K562 (cell line): ENCODE data around the gene CDC20. TPM values are rescaled to one million over a fixed set of nuclear protein-coding genes. Genes with fewer than 3 reads are reported as not detected.
A peak's percentile ranks its signal among the peaks of the same experiment; 100 is the strongest.

ENCODE experiments used
- ATAC-seq: fragments of 200-7000 bp; cut with Tn5 transposase; 3 replicates; pipeline ENCODE4 v1.9.1; 2020; ENCODE audit warnings: moderate library complexity
- Bru-seq: library from RNA; stranded (reverse); fragments of 400-500 nt; gene quantifications from one replicate; lab custom pipeline; 2021; lab: Mats Ljungman, UMichigan
- BruChase-seq, 2 experiments: library from RNA; stranded (reverse); fragments of 400-500 nt; gene quantifications; one replicate each; lab custom pipeline; 2021; lab: Mats Ljungman, UMichigan
- BruUV-seq: library from RNA; stranded (reverse); fragments of 400-500 nt; replicated peaks from 2 replicates; lab custom pipeline; 2021; lab: Mats Ljungman, UMichigan
- CTCF ChIA-PET: fragments of 300-600 bp; formaldehyde crosslinking; extraction: SDS; loops from one replicate; lab custom pipeline; 2021; ENCODE audit warnings: low intra/inter-chr PET ratio; lab: Yijun Ruan, JAX
- POLR2A ChIA-PET: fragments of 300-600, 350-650 bp; sonication (Branson Sonifier 250); formaldehyde crosslinking; extraction: SDS; loops from one replicate; lab custom pipeline; 2021; ENCODE audit warnings: antibody characterized with exemption, inconsistent platforms; lab: Yijun Ruan, JAX
- DNase-seq, 4 experiments: peaks; one replicate each; pipeline versions ENCODE4 v3.0.0 to v3.0.0-alpha.2; 2011 to 2018; ENCODE audit warnings: low spot score in 3 of 4, mixed read lengths in 3 of 4; ENCODE audit errors: extremely low read depth in 1 of 4
- FAIRE-seq: peaks from 2 replicates; lab custom pipeline; 2011; peaks lifted over from hg19 to GRCh38; lab: Jason Lieb, UNC
- H2AFZ ChIP-seq: 2 replicates; pipeline ENCODE4 v1.6.0; 2011; ENCODE audit warnings: low read depth, low read length, control low read depth, inconsistent platforms
- H3K27ac ChIP-seq: fragments of 200-600 bp; 3 replicates; pipeline ENCODE4 v1.8.0; 2011; ENCODE audit warnings: low read depth, mild to moderate bottlenecking, control low read depth, inconsistent platforms, low read length, moderate library complexity, mixed read lengths; ENCODE audit errors: extremely low read depth
- H3K27me3 ChIP-seq, 2 experiments: fragments of 300-600 bp in 1 of 2; 2 replicates in 1 of 2; 3 replicates in 1 of 2; pipeline versions ENCODE4 v1.6.0 to v1.8.0; 2011; ENCODE audit warnings: inconsistent platforms in 2 of 2, low read length in 2 of 2, mild to moderate bottlenecking in 1 of 2, mixed read lengths in 1 of 2, moderate library complexity in 1 of 2; ENCODE audit not compliant: control insufficient read depth in 2 of 2, insufficient read depth in 2 of 2
- H3K36me3 ChIP-seq: fragments of 300-600 bp; 3 replicates; pipeline ENCODE4 v1.8.0; 2011; ENCODE audit warnings: mild to moderate bottlenecking, low read length, inconsistent platforms; ENCODE audit not compliant: control insufficient read depth, insufficient read depth
- H3K4me1 ChIP-seq, 2 experiments: fragments of 200-600 bp in 1 of 2; replicated peaks in 1 of 2; 2 replicates in 1 of 2; 3 replicates in 1 of 2; pipeline versions ENCODE4 v1.5.1 to v1.8.0; 2011; ENCODE audit warnings: inconsistent platforms in 2 of 2, low read length in 2 of 2, mild to moderate bottlenecking in 1 of 2, mixed read lengths in 1 of 2, moderate library complexity in 1 of 2; ENCODE audit not compliant: control insufficient read depth in 2 of 2, insufficient read depth in 2 of 2
- H3K4me2 ChIP-seq: 2 replicates; pipeline ENCODE4 v1.6.1; 2011; ENCODE audit warnings: low read length, control low read depth, inconsistent platforms, mixed read lengths; ENCODE audit not compliant: insufficient read depth
- H3K4me3 ChIP-seq: fragments of 200-600 bp; sonication (generic), shearing (Covaris generic); 2 replicates; pipeline ENCODE4 v1.5.1; 2016; ENCODE audit warnings: control low read depth, inconsistent platforms
- H3K79me2 ChIP-seq: fragments of 200-600 bp; 3 replicates; pipeline ENCODE4 v1.8.0; 2011; ENCODE audit warnings: low read length, inconsistent platforms; ENCODE audit not compliant: control insufficient read depth, insufficient read depth
- H3K9ac ChIP-seq, 2 experiments: 2 replicates each; pipeline versions ENCODE4 v1.6.0 to v1.6.1; 2011; ENCODE audit warnings: low read depth in 2 of 2, low read length in 2 of 2, control low read depth in 1 of 2, inconsistent platforms in 1 of 2, mild to moderate bottlenecking in 1 of 2, mixed read lengths in 1 of 2; ENCODE audit not compliant: insufficient read depth in 1 of 2
- H3K9me1 ChIP-seq: one replicate; pipeline ENCODE4 v1.6.0; 2011; ENCODE audit warnings: inconsistent platforms, mild to moderate bottlenecking, low read length, moderate library complexity; ENCODE audit not compliant: control insufficient read depth, insufficient read depth
- H3K9me3 ChIP-seq: replicated peaks from 2 replicates; pipeline ENCODE4 v1.5.1; 2011; ENCODE audit warnings: low read depth, low read length, inconsistent platforms; ENCODE audit not compliant: control insufficient read depth, insufficient read depth
- H4K20me1 ChIP-seq: replicated peaks from 2 replicates; pipeline ENCODE4 v1.6.1; 2011; ENCODE audit warnings: low read length, inconsistent platforms, mixed read lengths; ENCODE audit not compliant: control insufficient read depth, insufficient read depth
- SIX5 ChIP-seq, 2 experiments: IDR thresholded peaks; 2 replicates each; pipeline ENCODE4 v1.6.1; 2011; ENCODE audit warnings: low read length in 2 of 2, borderline replicate concordance in 1 of 2, low read depth in 1 of 2, mild to moderate bottlenecking in 1 of 2, moderate library complexity in 1 of 2; ENCODE audit not compliant: insufficient read depth in 1 of 2
- ZBTB5 ChIP-seq: fragments of 450-650 bp; IDR thresholded peaks from 2 replicates; pipeline ENCODE4 v1.6.1; 2017; ENCODE audit warnings: antibody characterized with exemption
- ZNF518B ChIP-seq: fragments of 250-450 bp; sonication (Bioruptor Pico); IDR thresholded peaks from 2 replicates; pipeline ENCODE4 v1.5.0; 2021; ENCODE audit warnings: mild to moderate bottlenecking, moderate library complexity
- WGBS: fragments of 100-300 bp; shearing (Covaris generic); methylation state at CpG from one replicate; pipeline ENCODE4 v1.1.6; 2016; ENCODE audit warnings: low coverage, mixed read lengths; ENCODE audit not compliant: insufficient coverage; ENCODE audit errors: missing lambda C conversion rate; 5-methylcytosine and 5-hydroxymethylcytosine counted together
- in situ Hi-C: fragments of 300-500 bp; cut with MboI; formaldehyde crosslinking; loops from 4 replicates; pipeline ENCODE4 v1.15.0; 2018; ENCODE audit warnings: inconsistent platforms, mixed read lengths
- intact Hi-C: fragments of 100-400 bp; cut with micrococcal nuclease; formaldehyde crosslinking; loops from 2 replicates; pipeline ENCODE4 v1.14.2; 2022
- long read RNA-seq, 3 experiments: library from polyadenylated mRNA in 2 of 3; library from RNA in 1 of 3; unstranded in 2 of 3; stranded (forward) in 1 of 3; transcript quantifications; one replicate each; pipeline ENCODE4 v2.0.0, GENCODE V29; 2019 to 2022
- polyA minus RNA-seq, 3 experiments: library from RNA; depleted of rRNA, polyadenylated mRNA; stranded (reverse); fragments of >200 nt; gene quantifications; 2 replicates each; pipeline ENCODE4 v1.2.3, GENCODE V29; 2011
- polyA plus RNA-seq, 8 experiments: library from polyadenylated mRNA; depleted of rRNA in 4 of 8; stranded (reverse) in 5 of 8; unstranded in 3 of 8; fragments of >200 nt; fragmentation: Nextera tagmentation in 2 of 8; fragmentation: Illumina TruSeq in 1 of 8; extraction: Ambion mirVana in 2 of 8; extraction: Trizol in 1 of 8; gene quantifications; 2 replicates each; pipeline versions ENCODE4 v1.2.1 to v1.2.3, GENCODE V29; 2011 to 2014; ENCODE audit warnings: inconsistent platforms in 1 of 8, missing spikeins in 1 of 8
- total RNA-seq, 7 experiments: library from RNA; depleted of rRNA in 6 of 7; stranded (reverse); fragments of >200 nt in 6 of 7; fragmentation: Illumina TruSeq in 2 of 7; extraction: Trizol in 2 of 7; gene quantifications; 2 replicates each; pipeline versions ENCODE4 v1.2.1 to v1.2.3, GENCODE V29; 2011 to 2021; ENCODE audit warnings: low replicate concordance in 1 of 7

The CDC20 gene
- 81.3 and 180 TPM in 2 replicates for total RNA-seq (2011; cell fraction: chromatin; rRNA removed; ENCODE audit: low replicate concordance)
- total RNA-seq (2011; cell fraction: nucleolus; rRNA removed): 147 and 157 TPM in 2 replicates
- 103 and 116 TPM in 2 replicates for total RNA-seq (2011; cell fraction: nucleoplasm; rRNA removed)
- total RNA-seq (2014; rRNA removed) (183 and 244 TPM in 2 replicates), total RNA-seq (2014; rRNA removed; fragmentation: Illumina TruSeq; extraction: Trizol) (94.5 and 106 TPM in 2 replicates), total RNA-seq (2015; rRNA removed; fragmentation: Illumina TruSeq; extraction: Trizol) (121 and 131 TPM in 2 replicates), total RNA-seq (2021) (212 and 224 TPM in 2 replicates), polyA plus RNA-seq (2011; rRNA removed) (92.8 and 173 TPM in 2 replicates), polyA plus RNA-seq (2014; fragmentation: Illumina TruSeq; extraction: Trizol) (178 and 197 TPM in 2 replicates), polyA plus RNA-seq (2014; fragmentation: Nextera tagmentation; extraction: Ambion mirVana) (10 to 100 TPM; 45.2 to 70.6 TPM), polyA plus RNA-seq (2014; rRNA removed) (141 and 146 TPM in 2 replicates), polyA minus RNA-seq (2011; rRNA and poly(A)+ RNA removed) (115 and 154 TPM in 2 replicates), Bru-seq, nascent RNA (percentile 96 among the genes with signal in this experiment), BruChase-seq, experiment 1, labeled RNA remaining after a 2-hour chase (percentile 88 among the genes with signal in this experiment), BruChase-seq, experiment 2, labeled RNA remaining after a 6-hour chase (percentile 92 among the genes with signal in this experiment)
- polyA plus RNA-seq (2011; cell fraction: cytosol; rRNA removed): 185 and 280 TPM in 2 replicates
- 254 and 290 TPM in 2 replicates for polyA plus RNA-seq (2011; cell fraction: nucleus; rRNA removed)
- 207 and 277 TPM in 2 replicates for polyA plus RNA-seq (2012)
- polyA minus RNA-seq (2011; cell fraction: cytosol; rRNA and poly(A)+ RNA removed): 157 and 191 TPM in 2 replicates
- polyA minus RNA-seq (2011; cell fraction: nucleus; rRNA and poly(A)+ RNA removed): 40.5 and 60.9 TPM in 2 replicates
- long read RNA-seq, experiment 1, transcript CDC20-202 (10 exons, 1,777 nt): minor isoform, 298 of 955 reads
- long read RNA-seq, experiment 1, transcript CDC20-204 (3 exons, 422 nt): minor isoform, 5 of 955 reads
- long read RNA-seq, experiment 1, transcript CDC20-201 (11 exons, 1,675 nt): major isoform, 476 of 955 reads
- long read RNA-seq, experiment 1, partial matches to known transcripts: 147 of 955 reads
- long read RNA-seq, experiment 1, other reads (novel, unspliced or antisense): 29 of 955 reads
- long read RNA-seq, experiment 2, transcript CDC20-202 (10 exons, 1,777 nt): major isoform, 106 of 238 reads
- long read RNA-seq, experiment 2, transcript CDC20-201 (11 exons, 1,675 nt): minor isoform, 37 of 238 reads
- long read RNA-seq, experiment 2, partial matches to known transcripts: 64 of 238 reads
- long read RNA-seq, experiment 2, other reads (novel, unspliced or antisense): 28 of 238 reads
- long read RNA-seq, experiment 3, transcript CDC20-201 (11 exons, 1,675 nt): major isoform, 377 of 490 reads
- long read RNA-seq, experiment 3, transcript CDC20-202 (10 exons, 1,777 nt): minor isoform, 86 of 490 reads
- long read RNA-seq, experiment 3, partial matches to known transcripts: 11 of 490 reads
- long read RNA-seq, experiment 3, other reads (novel, unspliced or antisense): 15 of 490 reads

- in situ Hi-C loops (no loop called here), intact Hi-C loops (loop anchor here (1.0 to 2.0 kb wide), 3 partner anchors 55 to 132 kb away; no protein-coding TSS in a partner anchor)
- Histone ChIP-seq H3K36me3 (peaks cover 47% of the 10 kb centered on the region), H3K79me2 (peaks cover 32% of the 10 kb centered on the region), H3K4me3 (peak within 1 kb of the TSS; percentile 83), H4K20me1 (no peaks in the 10 kb centered on the region; the same call in 1 of the 2 replicates), H3K27me3 (no peaks in the 10 kb centered on the region), H3K9ac (peak within 1 kb of the TSS; percentile 93 to 99), H3K27ac (peak within 1 kb of the TSS; percentile 90), H3K9me3 (no peaks in the 10 kb centered on the region), H2AFZ (peak within 1 kb of the TSS; percentile 95), H3K4me2 (peak within 1 kb of the TSS; percentile 95), H3K4me1 (peaks cover 25 to 36% of the 10 kb centered on the region in 2 experiments), H3K9me1 (peaks cover 5% of the 10 kb centered on the region)
- TSS peak; percentile 76 for BruUV-seq
- peak; percentile 97 for ATAC-seq
- peak; percentile 93 for FAIRE-seq
- CTCF ChIA-PET: interaction anchor here (0.6 to 1.7 kb wide), 3 partner anchors 121 to 132 kb away, joined by 3 to 9 read pairs (median 4); no protein-coding TSS in a partner anchor
- POLR2A ChIA-PET: interaction anchor here (0.5 to 2.9 kb wide), 24 partner anchors 9 to 1277 kb away, joined by 3 to 17 read pairs (median 4); partner anchors contain the start of genes ELOVL1 and MED8
- DNase-seq: peak; percentile 97 to 100 (median 98)
- 1% methylated on average over 58 of the region's 59 CpGs for WGBS
- TF ChIP-seq SIX5 (IDR thresholded peaks at IDR 0.05; ENCODE audit: borderline replicate concordance in 1 of 2, insufficient read depth in 1 of 2, low read depth in 1 of 2, low read length in 2 of 2) (no peak), ZBTB5 (no peak), ZNF518B (CRISPR knock-in tag) (no peak)
Measured at GRCh38 chr1:43358746-43359693, at the start of gene CDC20. Gene CDC20, plus strand, starts transcription at chr1:43358981. Its CDS starts 235 bp downstream, at chr1:43359216.
